ENCODE data around the gene RIMBP2. TPM values are rescaled to one million over a fixed set of nuclear protein-coding genes. Genes with fewer than 3 reads are reported as not detected.

RIMBP2 gene
- total RNA-seq, 1 experiment from 2014 or later: not detected

DNA sequence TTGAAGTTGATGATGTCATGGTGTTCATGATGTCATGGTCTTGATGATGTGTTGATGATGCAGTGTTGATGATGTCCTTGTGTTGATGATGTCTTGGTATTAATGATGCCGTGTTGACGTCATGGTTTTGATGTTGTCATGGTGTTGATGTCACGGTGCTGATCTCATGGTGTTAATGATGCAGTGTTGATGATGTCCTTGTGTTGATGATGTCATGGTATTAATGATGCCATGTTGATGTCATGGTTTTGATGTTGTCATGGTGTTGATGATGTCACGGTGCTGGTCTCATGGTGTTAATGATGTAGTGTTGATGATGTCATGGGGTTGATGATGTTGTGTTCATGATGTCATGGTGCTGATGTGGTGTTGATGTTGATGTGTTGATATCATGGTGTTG is 48.0 kb upstream of the RIMBP2 start:
- H3K4me3 ChIP-seq (ENCODE audit: low read depth, low read length): no peak overlapping the region
- no peak overlapping the region for H3K4me3 Mint-ChIP-seq (ENCODE audit: unreplicated experiment)
- peaks cover 4% of the 10 kb centered on the region for H3K36me3 Mint-ChIP-seq (ENCODE audit: insufficient read depth, unreplicated experiment)
- peaks cover 5% of the 10 kb centered on the region; the same call in 1 of the 2 replicates for H3K4me1 ChIP-seq
- ChIA-PET POLR2A (no interaction called here), CTCF (no interaction called here)
- no peak for DNase-seq
- no TSS peak for BruUV-seq (replicated peaks)
- H3K27me3 ChIP-seq (replicated peaks; ENCODE audit: control insufficient read depth, insufficient read depth, low read length): no peaks in the 10 kb centered on the region
- no peaks in the 10 kb centered on the region for H3K9me3 Mint-ChIP-seq (ENCODE audit: unreplicated experiment)
- H3K4me1 Mint-ChIP-seq (ENCODE audit: low read depth, unreplicated experiment): no peaks in the 10 kb centered on the region
- peaks cover 8% of the 10 kb centered on the region for H3K27me3 Mint-ChIP-seq (ENCODE audit: insufficient read depth, unreplicated experiment)
- TF ChIP-seq, protein P1, sequence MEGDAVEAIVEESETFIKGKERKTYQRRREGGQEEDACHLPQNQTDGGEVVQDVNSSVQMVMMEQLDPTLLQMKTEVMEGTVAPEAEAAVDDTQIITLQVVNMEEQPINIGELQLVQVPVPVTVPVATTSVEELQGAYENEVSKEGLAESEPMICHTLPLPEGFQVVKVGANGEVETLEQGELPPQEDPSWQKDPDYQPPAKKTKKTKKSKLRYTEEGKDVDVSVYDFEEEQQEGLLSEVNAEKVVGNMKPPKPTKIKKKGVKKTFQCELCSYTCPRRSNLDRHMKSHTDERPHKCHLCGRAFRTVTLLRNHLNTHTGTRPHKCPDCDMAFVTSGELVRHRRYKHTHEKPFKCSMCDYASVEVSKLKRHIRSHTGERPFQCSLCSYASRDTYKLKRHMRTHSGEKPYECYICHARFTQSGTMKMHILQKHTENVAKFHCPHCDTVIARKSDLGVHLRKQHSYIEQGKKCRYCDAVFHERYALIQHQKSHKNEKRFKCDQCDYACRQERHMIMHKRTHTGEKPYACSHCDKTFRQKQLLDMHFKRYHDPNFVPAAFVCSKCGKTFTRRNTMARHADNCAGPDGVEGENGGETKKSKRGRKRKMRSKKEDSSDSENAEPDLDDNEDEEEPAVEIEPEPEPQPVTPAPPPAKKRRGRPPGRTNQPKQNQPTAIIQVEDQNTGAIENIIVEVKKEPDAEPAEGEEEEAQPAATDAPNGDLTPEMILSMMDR (IDR thresholded peaks at IDR 0.05; ENCODE audit: insufficient read depth in 1 of 2, low read depth in 1 of 2, low read length in 1 of 2, severe bottlenecking in 1 of 2, unreplicated experiment in 1 of 2): no peak
- no peak overlapping the region for H3K27ac Mint-ChIP-seq (ENCODE audit: unreplicated experiment)
- H3K36me3 ChIP-seq (ENCODE audit: control insufficient read depth, insufficient read depth, low read length): no peaks in the 10 kb centered on the region
- peaks cover 12% of the 10 kb centered on the region for H3K9me3 ChIP-seq
- intact Hi-C loops (cut with micrococcal nuclease; ENCODE audit: unreplicated experiment): no loop called here

DNA sequence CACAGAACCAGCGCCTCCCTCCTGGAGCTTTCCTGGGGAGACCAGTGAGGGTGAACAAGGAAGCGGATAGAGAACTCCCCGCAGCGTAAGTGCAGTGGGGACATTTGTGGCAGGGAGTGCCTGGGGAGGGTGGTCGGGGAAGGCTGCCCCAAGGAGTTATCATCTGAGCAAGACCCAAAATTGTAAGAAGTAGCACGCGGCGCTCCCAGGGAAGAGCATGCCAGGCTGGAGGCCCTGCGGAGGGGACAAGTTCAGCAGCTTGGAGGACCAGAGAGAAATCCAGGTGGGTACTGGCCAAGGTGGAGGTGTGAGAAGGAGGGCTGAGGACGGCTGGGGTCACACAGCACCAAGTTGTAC is 46.2 kb upstream of the RIMBP2 start:
- H3K4me3 Mint-ChIP-seq (ENCODE audit: unreplicated experiment): no peak overlapping the region
- no peaks in the 10 kb centered on the region for H3K36me3 ChIP-seq (ENCODE audit: control insufficient read depth, insufficient read depth, low read length)
- peaks cover 4% of the 10 kb centered on the region for H3K36me3 Mint-ChIP-seq (ENCODE audit: insufficient read depth, unreplicated experiment)
- no peaks in the 10 kb centered on the region for H3K9me3 Mint-ChIP-seq (ENCODE audit: unreplicated experiment)
- no peak for DNase-seq
- no peak overlapping the region for H3K27ac Mint-ChIP-seq (ENCODE audit: unreplicated experiment)
- no TSS peak for BruUV-seq (replicated peaks)
- H3K27me3 Mint-ChIP-seq (ENCODE audit: insufficient read depth, unreplicated experiment): no peaks in the 10 kb centered on the region
- no peak overlapping the region for H3K4me3 ChIP-seq (ENCODE audit: low read depth, low read length)
- intact Hi-C loops (cut with micrococcal nuclease; ENCODE audit: unreplicated experiment): no loop called here
- no peaks in the 10 kb centered on the region for H3K27me3 ChIP-seq (replicated peaks; ENCODE audit: control insufficient read depth, insufficient read depth, low read length)
- ChIA-PET POLR2A (no interaction called here), CTCF (no interaction called here)
- TF ChIP-seq, protein P1 (IDR thresholded peaks at IDR 0.05; ENCODE audit: insufficient read depth in 1 of 2, low read depth in 1 of 2, low read length in 1 of 2, severe bottlenecking in 1 of 2, unreplicated experiment in 1 of 2): no peak
- peaks cover 12% of the 10 kb centered on the region for H3K9me3 ChIP-seq
- peaks cover 5% of the 10 kb centered on the region; the same call in 1 of the 2 replicates for H3K4me1 ChIP-seq
- no peaks in the 10 kb centered on the region for H3K4me1 Mint-ChIP-seq (ENCODE audit: low read depth, unreplicated experiment)

- peaks cover 4% of the 10 kb centered on the region for H3K36me3 Mint-ChIP-seq (ENCODE audit: insufficient read depth, unreplicated experiment)
- no peak overlapping the region for H3K27ac Mint-ChIP-seq (ENCODE audit: unreplicated experiment)
- intact Hi-C loops (cut with micrococcal nuclease; ENCODE audit: unreplicated experiment): loop anchor here (1.0 to 2.0 kb wide), 3 partner anchors 58 to 371 kb away; no protein-coding TSS in a partner anchor
- TF ChIP-seq, protein P1 (IDR thresholded peaks at IDR 0.05; ENCODE audit: insufficient read depth in 1 of 2, low read depth in 1 of 2, low read length in 1 of 2, severe bottlenecking in 1 of 2, unreplicated experiment in 1 of 2): peak; percentile 68 to 77
- ChIA-PET POLR2A (no interaction called here), CTCF (no interaction called here)
- Histone ChIP-seq H3K4me1 (peaks cover 5% of the 10 kb centered on the region; the same call in 1 of the 2 replicates), H3K4me3 (ENCODE audit: low read depth, low read length) (no peak overlapping the region), H3K27me3 (replicated peaks; ENCODE audit: control insufficient read depth, insufficient read depth, low read length) (no peaks in the 10 kb centered on the region), H3K36me3 (ENCODE audit: control insufficient read depth, insufficient read depth, low read length) (no peaks in the 10 kb centered on the region), H3K9me3 (peaks cover 12% of the 10 kb centered on the region)
- no peaks in the 10 kb centered on the region for H3K4me1 Mint-ChIP-seq (ENCODE audit: low read depth, unreplicated experiment)
- BruUV-seq (replicated peaks): no TSS peak
- no peaks in the 10 kb centered on the region for H3K27me3 Mint-ChIP-seq (ENCODE audit: insufficient read depth, unreplicated experiment)
- H3K4me3 Mint-ChIP-seq (ENCODE audit: unreplicated experiment): no peak overlapping the region
- DNase-seq: peak; percentile 72 to 76
- H3K9me3 Mint-ChIP-seq (ENCODE audit: unreplicated experiment): no peaks in the 10 kb centered on the region
Observed at GRCh38 chr12:130761537-130762318, 45.6 kb upstream of the RIMBP2 start.

Measured in Caco-2 (cell line).